Activated CD8-positive, alpha-beta memory T cell treated with anti-CD3 and anti-CD28 coated beads, Interleukin-2, amount 50 U/mL, for 4 hours (primary cell): ENCODE data around the gene CAMKK1.

ENCODE experiments used
- DNase-seq: peaks from one replicate; pipeline ENCODE4 v3.0.0-alpha.2; 2020

Gene CAMKK1

DNA sequence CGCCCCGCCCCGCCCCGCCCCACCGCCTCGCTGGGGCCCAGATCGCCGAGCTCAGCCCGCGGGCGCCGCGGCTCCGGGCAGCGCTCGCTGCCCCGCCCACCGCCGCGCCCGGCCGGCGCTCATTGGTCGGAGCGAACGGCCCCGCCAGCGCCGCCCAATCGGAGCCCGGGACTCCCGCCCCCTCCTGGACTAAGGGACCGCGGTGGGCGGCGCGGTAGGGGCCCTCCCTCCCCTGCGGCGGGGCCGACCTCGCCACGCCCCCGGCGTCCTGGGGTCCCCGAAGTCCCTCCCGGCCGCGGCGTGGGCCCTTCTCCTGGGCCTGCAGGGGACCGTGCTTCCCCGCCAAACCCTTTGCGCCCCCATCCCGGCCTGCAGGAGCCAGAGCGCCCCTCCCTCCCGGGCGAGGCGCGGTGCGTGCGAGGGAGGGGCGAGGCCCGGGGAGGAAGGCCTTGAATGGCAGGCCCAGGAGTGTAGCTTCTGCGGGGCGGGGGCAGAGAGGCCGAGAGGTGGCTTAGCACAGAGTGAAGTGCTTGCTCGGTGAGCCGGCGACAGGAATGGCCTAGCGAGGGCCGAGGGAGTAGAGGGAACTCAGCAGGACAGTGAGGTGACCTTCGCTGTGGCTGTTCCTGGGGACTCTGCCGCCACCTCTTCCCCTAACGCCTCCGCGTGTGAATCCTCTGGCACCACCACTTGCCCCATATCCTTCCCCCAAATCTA, at the start of gene CAMKK1:
Gene CAMKK1, minus strand, starts transcription at position 51 of the 717 bp plus-strand sequence. CDS start 7,366 bp downstream, outside the sequence.
- peak; percentile 88 for DNase-seq

- no peak for DNase-seq
Observed at GRCh38 chr17:3940965-3941698, 48.3 kb upstream of the CAMKK1 start.

DNA sequence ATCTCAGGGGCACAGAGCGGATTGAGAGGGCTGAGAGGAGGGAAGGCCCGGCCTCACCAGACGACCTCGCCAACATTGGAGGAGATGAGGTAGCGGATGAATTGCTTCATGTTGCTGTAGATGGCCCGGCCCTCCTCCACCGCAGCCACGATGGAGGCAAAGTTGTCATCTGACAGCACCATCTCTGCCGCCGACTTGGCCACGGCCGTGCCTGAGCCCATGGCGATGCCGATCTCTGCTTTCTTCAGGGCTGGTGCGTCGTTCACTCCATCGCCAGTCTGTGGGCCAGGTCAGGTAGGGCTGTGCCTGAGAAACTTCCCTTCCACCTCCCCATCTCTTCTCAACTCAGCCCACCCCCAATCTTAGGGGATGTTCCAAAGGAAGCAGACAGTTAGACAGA, 44.5 kb upstream of the CAMKK1 start:
- DNase-seq = no peak

DNA sequence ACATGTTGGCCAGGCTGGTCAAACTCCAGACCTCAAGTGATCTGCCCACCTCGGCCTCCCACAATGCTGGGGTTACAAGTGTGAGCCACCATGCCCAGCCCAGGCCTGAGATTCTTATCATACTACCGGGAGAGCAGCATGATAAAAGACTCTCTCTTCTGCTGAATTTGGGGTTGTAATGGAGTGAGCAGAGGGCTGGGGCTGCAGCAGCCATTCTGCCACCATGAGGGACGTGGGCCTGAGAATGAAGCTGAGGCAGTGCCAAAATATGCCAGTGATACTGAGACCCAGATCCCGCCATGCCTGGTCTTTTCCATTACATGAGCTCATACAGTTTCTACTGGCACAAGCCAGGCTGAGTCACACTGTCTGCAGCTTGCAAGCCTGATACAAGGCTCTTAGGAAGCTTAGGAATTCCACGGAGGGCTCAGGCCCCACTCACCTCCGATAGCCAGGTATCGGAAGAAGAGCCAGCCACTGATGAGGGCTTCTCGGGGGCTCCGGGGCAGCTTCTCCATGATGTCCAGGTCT, 43.0 kb upstream of the CAMKK1 start:
- no peak for DNase-seq

DNA sequence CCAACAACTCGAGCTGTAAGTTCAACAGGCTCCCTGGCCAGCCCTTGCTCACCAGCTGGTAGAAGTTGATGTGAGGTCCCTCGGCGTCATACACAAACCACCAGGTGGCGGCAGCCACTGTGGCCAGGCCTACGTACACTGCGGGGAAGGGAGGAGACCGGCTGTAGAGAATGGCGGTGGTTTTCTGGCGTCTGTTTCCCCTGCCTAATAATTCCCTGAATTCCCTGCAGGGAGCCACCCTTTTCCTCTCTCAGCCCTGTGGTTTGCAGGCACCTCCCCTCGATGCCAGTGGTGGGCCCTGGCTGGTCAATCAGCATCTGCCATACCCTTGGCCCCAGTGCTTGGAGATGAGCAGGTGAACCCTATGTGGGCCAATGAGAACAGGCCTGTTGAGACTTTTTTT, 42.3 kb upstream of the CAMKK1 start:
- peak; percentile 32 for DNase-seq

- DNase-seq = no peak
Observed at GRCh38 chr17:3929764-3930163, 36.9 kb upstream of the CAMKK1 start.

DNA sequence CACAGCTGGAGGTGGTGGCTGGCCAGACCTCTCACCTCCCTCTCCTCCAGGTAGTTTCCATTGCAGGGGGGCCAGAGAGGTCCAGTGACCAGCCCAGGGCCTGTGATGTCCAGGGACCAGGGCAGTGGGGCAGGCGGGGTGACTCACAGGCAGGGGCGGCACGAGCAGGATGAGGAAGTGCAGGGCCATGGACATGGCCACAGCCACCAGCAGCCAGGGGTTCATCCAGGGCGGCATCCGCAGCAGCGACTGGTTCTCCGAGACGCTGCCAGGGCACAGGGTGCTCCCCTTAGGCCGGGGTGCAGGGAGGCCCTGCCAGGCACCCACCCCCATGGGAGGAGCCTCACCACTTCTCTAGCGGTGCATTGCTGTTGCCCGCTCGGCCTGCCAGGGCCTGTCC, 36.3 kb upstream of the CAMKK1 start:
- DNase-seq = no peak

- DNase-seq = no peak
Observed at GRCh38 chr17:3928406-3928805, 35.6 kb upstream of the CAMKK1 start.

DNA sequence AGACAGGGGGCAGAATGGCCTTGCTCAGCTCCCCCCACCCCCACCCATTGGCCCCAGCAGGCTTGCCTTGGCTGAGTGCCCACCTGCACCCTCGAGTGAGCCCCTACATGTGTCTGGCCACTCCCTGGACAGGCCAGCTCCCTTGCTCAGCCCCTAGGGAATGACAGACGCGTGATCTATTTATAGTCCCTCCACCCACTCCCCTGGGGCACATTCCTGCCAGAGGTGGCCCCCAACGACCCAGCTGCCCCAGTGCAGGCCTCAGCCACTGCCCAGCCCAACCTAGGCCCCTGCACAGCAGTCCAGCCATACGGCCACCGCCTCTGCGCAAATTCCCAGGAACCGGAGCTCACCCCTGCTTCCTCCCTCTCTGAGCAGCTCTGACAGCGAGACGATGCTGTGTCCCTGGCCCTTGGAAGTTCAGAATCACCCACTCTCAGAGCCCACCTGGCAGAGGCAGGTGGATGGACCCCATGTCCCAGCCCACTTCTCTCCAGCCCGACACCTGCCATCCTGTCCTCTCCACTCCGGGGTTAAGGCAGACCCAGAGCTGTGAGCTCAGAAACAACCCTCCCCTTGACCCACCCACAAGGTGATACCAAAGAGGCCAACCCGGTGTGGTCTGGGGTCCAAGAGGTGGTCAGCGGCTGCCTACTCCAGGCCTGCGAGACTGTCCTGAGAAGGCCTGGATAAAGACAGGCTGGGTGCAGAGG, 34.9 kb upstream of the CAMKK1 start:
- DNase-seq = no peak

DNA sequence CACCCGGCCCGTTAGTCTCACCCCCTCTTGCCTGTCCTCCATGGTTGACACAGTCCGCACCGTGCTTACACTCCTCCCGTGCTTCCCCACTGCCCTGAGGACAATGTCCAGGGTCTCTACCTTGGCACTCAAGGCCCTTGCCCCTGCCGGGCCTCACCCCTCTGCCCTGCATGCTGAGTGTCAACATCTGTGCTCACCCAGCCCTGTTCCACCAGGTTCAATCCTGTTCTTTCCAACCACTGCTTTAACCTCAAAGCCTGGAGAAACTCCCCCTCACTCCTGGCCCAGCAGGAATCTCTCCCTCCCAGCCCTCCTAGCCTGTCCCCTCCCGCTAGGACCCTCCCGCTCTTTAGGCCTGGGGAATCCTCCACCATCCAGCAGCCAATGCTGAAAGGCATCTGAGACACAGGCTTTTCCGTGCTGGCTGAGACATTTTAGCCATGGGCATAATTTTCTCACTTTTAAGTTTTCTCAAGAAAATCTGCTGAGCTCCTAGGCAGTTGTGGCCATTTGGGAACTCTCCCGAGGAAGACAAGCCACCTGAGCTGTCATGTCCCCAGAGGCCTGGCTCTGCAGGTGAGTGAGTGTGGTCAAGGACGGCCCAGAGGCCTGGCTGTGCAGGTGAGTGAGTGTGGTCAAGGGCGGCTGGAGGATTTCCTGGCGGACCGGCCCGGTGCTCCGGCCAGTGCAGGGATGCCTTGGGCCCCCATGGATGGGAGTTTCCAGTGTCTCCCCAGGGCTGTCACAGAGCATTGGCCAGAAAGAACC, 34.2 kb upstream of the CAMKK1 start:
- no peak for DNase-seq

GRCh38 chr17:3925684-3926485, 33.0 kb upstream of the CAMKK1 start:
- no peak for DNase-seq

- DNase-seq = no peak
Observed at GRCh38 chr17:3924512-3925350, 31.9 kb upstream of the CAMKK1 start.

DNA sequence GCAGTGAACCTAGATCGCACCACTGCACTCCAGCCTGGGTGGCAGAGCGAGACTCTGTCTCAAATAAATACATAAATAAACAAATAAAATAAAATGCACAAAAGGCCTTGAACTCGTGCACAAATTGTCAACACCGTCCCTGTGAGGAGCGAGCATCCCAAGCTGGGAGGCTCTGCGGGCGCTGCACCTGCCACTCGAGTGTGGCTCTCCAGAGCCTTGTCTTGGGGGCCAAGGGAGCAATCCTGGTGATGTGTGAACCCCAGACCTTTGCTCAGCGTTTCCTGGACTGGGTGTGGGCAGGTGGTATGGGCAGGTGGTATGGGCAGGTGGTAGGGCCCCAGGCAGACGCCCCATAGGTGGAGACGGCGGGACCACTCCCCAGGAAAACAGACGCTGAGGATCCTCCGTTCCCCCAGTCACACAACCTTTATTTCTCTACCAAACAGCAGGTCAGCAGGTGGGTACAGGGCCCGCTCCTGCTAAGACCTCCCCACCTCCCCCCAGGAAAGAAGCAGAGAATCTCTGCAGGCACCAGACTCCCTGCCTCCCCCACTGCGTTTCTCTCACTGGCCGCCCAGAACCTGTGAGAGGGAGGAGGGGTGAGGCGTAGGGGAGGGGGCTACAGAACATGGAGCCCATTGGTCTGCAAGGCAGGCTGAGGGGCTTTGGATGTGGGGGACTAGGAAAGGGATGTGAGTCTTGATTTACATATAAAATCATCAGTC, 30.8 kb upstream of the CAMKK1 start:
- DNase-seq = no peak

GRCh38 chr17:3922765-3923164, 29.9 kb upstream of the CAMKK1 start:
- no peak for DNase-seq

DNA sequence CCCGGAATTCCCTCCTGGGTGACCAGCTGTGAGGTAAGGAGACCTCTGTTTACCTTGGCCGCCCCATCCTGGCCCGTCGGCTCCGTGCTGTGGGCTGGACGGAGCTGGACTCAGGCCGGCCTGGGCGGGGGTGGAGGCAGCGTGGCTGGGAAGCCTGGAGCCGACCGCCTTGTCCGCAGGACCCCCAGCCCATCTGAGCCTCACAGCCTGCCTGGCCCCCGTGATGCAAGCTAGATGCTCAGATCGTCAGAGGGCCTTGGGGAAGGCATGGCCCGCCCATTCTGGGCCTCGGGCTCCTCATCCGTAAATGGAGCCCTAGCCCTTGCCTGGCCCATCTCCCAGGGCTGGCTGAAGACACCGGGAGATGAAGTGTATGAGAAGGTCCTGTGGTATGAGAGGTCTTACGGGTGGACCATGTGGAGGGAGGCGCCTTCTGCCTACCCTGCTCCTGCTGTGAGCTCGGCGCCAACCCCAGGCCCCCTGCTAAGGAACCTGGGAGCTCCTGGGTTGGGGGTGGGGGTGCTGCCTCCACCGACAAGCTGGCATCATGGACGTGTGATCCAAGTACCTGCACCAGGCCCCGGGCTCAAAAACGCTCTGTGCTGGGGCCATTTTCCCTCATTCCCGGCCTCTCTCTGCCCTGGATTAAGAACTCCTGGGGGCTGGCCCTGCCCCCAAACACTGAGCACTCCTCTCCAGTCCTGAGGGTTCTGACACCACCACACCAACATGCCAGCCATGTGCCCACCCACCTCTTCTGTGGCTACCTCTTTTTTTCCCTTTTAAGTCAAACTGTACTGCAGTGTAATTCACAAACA, 28.9 kb upstream of the CAMKK1 start:
- no peak for DNase-seq

DNA sequence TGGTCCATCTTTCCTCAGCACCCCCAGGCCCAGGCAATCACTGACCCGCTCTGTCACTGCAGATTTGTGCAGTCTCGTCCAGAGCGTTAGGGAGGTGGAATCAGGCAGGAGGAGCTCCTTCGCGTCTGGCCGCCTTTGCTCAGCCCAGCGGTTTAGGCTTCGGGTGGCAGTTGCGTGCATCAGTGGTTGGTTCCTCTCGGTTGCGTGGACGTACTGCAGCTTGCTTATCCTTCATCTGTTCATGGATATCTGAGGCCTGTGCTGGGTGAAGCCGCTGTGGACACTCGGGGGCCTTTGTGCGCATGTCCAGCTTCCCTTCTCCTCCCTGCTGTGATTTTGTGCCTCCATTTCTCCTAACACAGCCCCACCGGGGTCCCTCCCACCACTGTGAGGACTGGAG, 28.2 kb upstream of the CAMKK1 start:
- no peak for DNase-seq

DNA sequence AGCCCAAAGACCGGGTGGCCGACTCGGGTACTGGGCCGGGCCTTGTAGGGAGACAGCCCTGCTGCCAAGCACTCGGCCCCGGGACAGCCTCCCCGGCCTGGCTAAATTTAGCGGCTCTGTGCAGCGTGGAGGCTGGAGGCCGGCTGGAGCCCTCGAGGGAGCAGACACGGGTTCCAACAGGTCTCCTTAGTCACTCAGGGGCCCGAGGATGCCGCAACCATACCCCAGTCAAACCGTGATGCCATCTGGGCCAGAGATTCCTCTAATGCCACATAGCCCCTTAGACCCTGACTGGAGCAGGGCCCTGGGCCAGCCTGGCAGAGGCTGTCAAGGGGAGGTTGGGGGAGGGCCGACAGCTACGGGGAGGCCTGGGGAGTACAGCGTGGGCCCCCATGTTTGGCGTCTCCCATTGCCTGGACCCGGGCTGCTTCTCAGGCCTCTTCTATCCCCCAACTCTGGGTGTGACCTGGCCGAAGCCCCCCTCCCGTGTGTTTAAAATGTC, 26.3 kb upstream of the CAMKK1 start:
- no peak for DNase-seq

GRCh38 chr17:3918372-3919122, 25.7 kb upstream of the CAMKK1 start:
- DNase-seq = no peak
